CD4-positive, alpha-beta T cell (primary cell): ENCODE data around the gene COL15A1. TPM values are rescaled to one million over a fixed set of nuclear protein-coding genes. Genes with fewer than 3 reads are reported as not detected.

Experiments
- ATAC-seq: fragments of 200-7000 bp; cut with Tn5 transposase; one replicate; pipeline ENCODE4 v1.10.0; 2022; ENCODE audit warnings: mild to moderate bottlenecking; ENCODE audit not compliant: poor library complexity
- CTCF ChIA-PET: fragments of 350-600 bp; sonication (Branson Sonifier 250); formaldehyde crosslinking; loops from one replicate; lab custom pipeline; 2021; ENCODE audit warnings: antibody characterized with exemption, inconsistent platforms; lab: Charles Lee
- POLR2A ChIA-PET: fragments of 350-600 bp; sonication (Branson Sonifier 250); formaldehyde crosslinking; loops from one replicate; lab custom pipeline; 2021; ENCODE audit warnings: antibody characterized with exemption, inconsistent platforms; lab: Charles Lee
- DNase-seq, 14 experiments: peaks; one replicate each; pipeline ENCODE4 v3.0.0-alpha.2; 2013 to 2020; ENCODE audit warnings: mixed read lengths in 2 of 14
- H3K27ac ChIP-seq, 2 donors: one replicate each; pipeline versions ENCODE4 v1.5.1 to v1.7.0; 2013; ENCODE audit warnings: low read length in 2 of 2, low read depth in 1 of 2, mild to moderate bottlenecking in 1 of 2
- H3K27me3 ChIP-seq, 2 experiments: 1 replicate in 1 of 2; 2 replicates in 1 of 2; pipeline versions ENCODE4 v1.6.1 to v1.7.0; 2013; ENCODE audit warnings: low read length in 2 of 2, control low read depth in 1 of 2, mild to moderate bottlenecking in 1 of 2, moderate library complexity in 1 of 2; ENCODE audit not compliant: insufficient read depth in 2 of 2, control insufficient read depth in 1 of 2
- H3K36me3 ChIP-seq: one replicate; pipeline ENCODE4 v1.6.1; 2013; ENCODE audit warnings: low read length, control low read depth; ENCODE audit not compliant: insufficient read depth
- H3K4me1 ChIP-seq: one replicate; pipeline ENCODE4 v1.6.1; 2013; ENCODE audit warnings: low read length, control low read depth; ENCODE audit not compliant: insufficient read depth
- H3K4me3 ChIP-seq: one replicate; pipeline ENCODE4 v1.5.1; 2013; ENCODE audit warnings: mild to moderate bottlenecking, low read length, moderate library complexity
- H3K9me3 ChIP-seq, 2 experiments: 1 replicate in 1 of 2; 2 replicates in 1 of 2; pipeline versions ENCODE4 v1.6.1 to v1.7.0; 2013; ENCODE audit warnings: low read length in 2 of 2, mild to moderate bottlenecking in 2 of 2, control low read depth in 1 of 2, moderate library complexity in 1 of 2; ENCODE audit not compliant: control insufficient read depth in 1 of 2, insufficient read depth in 1 of 2
- H3K27ac Mint-ChIP-seq: one replicate; pipeline ENCODE4 v1.8.0; 2020; ENCODE audit warnings: mixed read lengths
- H3K27me3 Mint-ChIP-seq: one replicate; pipeline ENCODE4 v1.8.0; 2021; ENCODE audit warnings: mixed read lengths
- H3K36me3 Mint-ChIP-seq: one replicate; pipeline ENCODE4 v1.8.0; 2021; ENCODE audit warnings: low read depth, mixed read lengths
- H3K4me1 Mint-ChIP-seq: one replicate; pipeline ENCODE4 v1.8.0; 2021; ENCODE audit warnings: low read depth, mixed read lengths
- H3K4me3 Mint-ChIP-seq: one replicate; pipeline ENCODE4 v1.8.0; 2020; ENCODE audit warnings: mild to moderate bottlenecking, mixed read lengths
- H3K9me3 Mint-ChIP-seq: one replicate; pipeline ENCODE4 v1.8.0; 2020; ENCODE audit warnings: mixed read lengths
- CTCF ChIP-seq: fragments of 200-600 bp; IDR thresholded peaks from one replicate; pipeline ENCODE4 v1.8.0; 2022; ENCODE audit warnings: antibody characterized with exemption, mild to moderate bottlenecking
- intact Hi-C, 2 experiments: fragments of 100-400 bp; cut with DNase I in 1 of 2; cut with micrococcal nuclease in 1 of 2; formaldehyde crosslinking; loops; one replicate each; pipeline versions ENCODE4 v1.15.1 to v1.9.0; 2023 to 2025; cut with DNase I, micrococcal nuclease
- total RNA-seq, 174 experiments: library from RNA in 2 of 174; stranded (reverse) in 2 of 174; gene quantifications; one replicate each; pipeline ENCODE4 v1.2.3 and lab custom pipeline; 2021 to 2026

COL15A1 gene
- total RNA-seq, 2 experiments from 2014 or later = not detected

- Histone ChIP-seq H3K9me3 (peaks cover 0 to 5% of the 10 kb centered on the region in 2 experiments), H3K27me3 (no peaks in the 10 kb centered on the region), H3K36me3 (no peaks in the 10 kb centered on the region), H3K27ac (no peak overlapping the region), H3K4me1 (peaks cover 8% of the 10 kb centered on the region), H3K4me3 (no peak overlapping the region)
- ChIA-PET POLR2A (no interaction called here), CTCF (no interaction called here)
- Mint-ChIP-seq H3K36me3 (no peaks in the 10 kb centered on the region), H3K27ac (no peak overlapping the region), H3K27me3 (no peaks in the 10 kb centered on the region), H3K4me1 (peaks cover 20% of the 10 kb centered on the region), H3K9me3 (no peaks in the 10 kb centered on the region), H3K4me3 (no peak overlapping the region)
- ATAC-seq = no peak
- TF ChIP-seq CTCF = no peak
- intact Hi-C loops = loop anchor here in 1 of 2 experiments (5.0 kb wide), 1 partner anchor 47 kb away; no protein-coding TSS in a partner anchor
- no peak for DNase-seq
These were observed 61.9 kb downstream of the COL15A1 start for GRCh38 chr9:99005651-99006050.

GRCh38 chr9:99006511-99006910 is 62.8 kb downstream of the COL15A1 start:
- Histone ChIP-seq H3K9me3 (peaks cover 5 to 7% of the 10 kb centered on the region in 2 experiments), H3K36me3 (no peaks in the 10 kb centered on the region), H3K27me3 (no peaks in the 10 kb centered on the region), H3K4me1 (peaks cover 3% of the 10 kb centered on the region), H3K4me3 (no peak overlapping the region), H3K27ac (no peak overlapping the region)
- ChIA-PET POLR2A (no interaction called here), CTCF (no interaction called here)
- H3K27ac Mint-ChIP-seq = no peak overlapping the region
- H3K4me1 Mint-ChIP-seq = peaks cover 12% of the 10 kb centered on the region
- TF ChIP-seq CTCF = no peak
- H3K4me3 Mint-ChIP-seq = no peak overlapping the region
- H3K27me3 Mint-ChIP-seq = no peaks in the 10 kb centered on the region
- ATAC-seq = no peak
- no peak for DNase-seq
- peaks cover 4% of the 10 kb centered on the region for H3K36me3 Mint-ChIP-seq
- H3K9me3 Mint-ChIP-seq = no peaks in the 10 kb centered on the region
- intact Hi-C loops = loop anchor here in 1 of 2 experiments (5.0 kb wide), 1 partner anchor 46 kb away; no protein-coding TSS in a partner anchor

- no peak for DNase-seq
- ChIA-PET CTCF (no interaction called here), POLR2A (no interaction called here)
- intact Hi-C loops = loop anchor here in 1 of 2 experiments (5.0 kb wide), 1 partner anchor 45 kb away; no protein-coding TSS in a partner anchor
- H3K27me3 Mint-ChIP-seq = no peaks in the 10 kb centered on the region
- no peak overlapping the region for H3K4me3 ChIP-seq
- no peaks in the 10 kb centered on the region for H3K36me3 ChIP-seq
- peaks cover 3% of the 10 kb centered on the region for H3K4me1 ChIP-seq
- peaks cover 5 to 7% of the 10 kb centered on the region in 2 experiments for H3K9me3 ChIP-seq
- ATAC-seq = no peak
- no peaks in the 10 kb centered on the region for H3K27me3 ChIP-seq
- no peak for TF ChIP-seq CTCF
- peaks cover 9% of the 10 kb centered on the region for H3K4me1 Mint-ChIP-seq
- H3K27ac Mint-ChIP-seq = no peak overlapping the region
- H3K4me3 Mint-ChIP-seq = no peak overlapping the region
- peaks cover 4% of the 10 kb centered on the region for H3K36me3 Mint-ChIP-seq
- H3K9me3 Mint-ChIP-seq = no peaks in the 10 kb centered on the region
- H3K27ac ChIP-seq = no peak overlapping the region
These were observed 63.3 kb downstream of the COL15A1 start for GRCh38 chr9:99006979-99007378.
